HepG2 (cell line): ENCODE measurements around the gene HEXIM1. TPM values are rescaled to one million over a fixed set of nuclear protein-coding genes. Genes with fewer than 3 reads are reported as not detected.
A peak's percentile ranks its signal among the peaks of the same experiment; 100 is the strongest.

ENCODE experiments used
- AGO1 ChIP-seq: fragments of 200-400 bp; formaldehyde crosslinking; IDR thresholded peaks from 2 replicates; pipeline ENCODE4 v1.6.1; 2017; ENCODE audit warnings: mild to moderate bottlenecking, low read depth, low read length, moderate library complexity; ENCODE audit not compliant: poor library complexity, severe bottlenecking
- BATF2 ChIP-seq: sonication (generic); formaldehyde crosslinking; IDR thresholded peaks from 2 replicates; pipeline ENCODE4 v1.8.0; 2022; ENCODE audit warnings: mild to moderate bottlenecking, missing genetic modification reagents, moderate library complexity
- POGK ChIP-seq: sonication (generic); formaldehyde crosslinking; conservative IDR thresholded peaks from 2 replicates; pipeline ENCODE4 v1.8.0; 2022; ENCODE audit warnings: mild to moderate bottlenecking, moderate library complexity, missing genetic modification reagents
- RBM39 ChIP-seq: fragments of 200-400 bp; formaldehyde crosslinking; IDR thresholded peaks from one replicate; pipeline ENCODE4 v1.6.1; 2018; ENCODE audit warnings: antibody characterized with exemption, mild to moderate bottlenecking, low read depth, low read length; ENCODE audit not compliant: poor library complexity, severe bottlenecking
- SMAD1 ChIP-seq: sonication (generic); formaldehyde crosslinking; IDR thresholded peaks from 2 replicates; pipeline ENCODE4 v1.4.0; 2020; ENCODE audit warnings: missing genetic modification reagents, low read depth, mild to moderate bottlenecking, borderline replicate concordance
- U2AF1 ChIP-seq: fragments of 200-400 bp; formaldehyde crosslinking; optimal IDR thresholded peaks from 2 replicates; pipeline ENCODE3; 2017; ENCODE audit warnings: mild to moderate bottlenecking, low read depth, low read length
- YY1 ChIP-seq: IDR thresholded peaks from 2 replicates; pipeline ENCODE4 v1.6.1; 2011; ENCODE audit warnings: low read length, low read depth, moderate library complexity, mild to moderate bottlenecking; ENCODE audit not compliant: insufficient read depth, insufficient replicate concordance
- ZNF160 ChIP-seq: sonication (generic); formaldehyde crosslinking; IDR thresholded peaks from 2 replicates; pipeline ENCODE4 v1.8.0; 2022; ENCODE audit warnings: mild to moderate bottlenecking, inconsistent platforms, missing genetic modification reagents
- ZNF552 ChIP-seq: sonication (generic); formaldehyde crosslinking; IDR thresholded peaks from 2 replicates; pipeline ENCODE4 v1.9.0; 2022; ENCODE audit warnings: missing genetic modification reagents, mild to moderate bottlenecking, borderline replicate concordance
- polyA plus RNA-seq, 8 experiments: library from polyadenylated mRNA; depleted of rRNA in 3 of 8; stranded (reverse) in 7 of 8; unstranded in 1 of 8; fragments of >200 nt; fragmentation: Illumina TruSeq in 4 of 8; extraction: Trizol in 4 of 8; gene quantifications; 2 replicates each; pipeline versions ENCODE4 v1.2.1 to v1.2.3, GENCODE V29; 2011 to 2016; ENCODE audit warnings: low read depth in 4 of 8, missing spikeins in 1 of 8, mixed read lengths in 1 of 8; ENCODE audit not compliant: insufficient read depth in 1 of 8
- total RNA-seq, 5 experiments: library from RNA; depleted of rRNA; stranded (reverse); fragments of >200 nt; fragmentation: Illumina TruSeq; extraction: Trizol; gene quantifications; 2 replicates each; pipeline ENCODE4 v1.2.3, GENCODE V29; 2016; ENCODE audit warnings: low read depth in 1 of 5
- TF ChIP-seq, protein P1 (sequence below): IDR thresholded peaks from 2 replicates; pipeline ENCODE4 v1.6.1; 2016; ENCODE audit warnings: missing compliant biosample characterization, missing genetic modification reagents, borderline replicate concordance
- TF ChIP-seq, protein P2 (sequence below), 2 experiments: IDR thresholded peaks; 2 replicates each; pipeline ENCODE4 v1.6.1; 2011 to 2012; ENCODE audit warnings: low read length in 2 of 2, borderline replicate concordance in 1 of 2, low read depth in 1 of 2, mild to moderate bottlenecking in 1 of 2, moderate library complexity in 1 of 2

The HEXIM1 gene
- total and polyA plus RNA-seq, 2 of the 13 experiments (the other 11 are each of a cell fraction or from before 2014, with no cell fraction given), result 10.5 to 16.6 TPM

- TF ChIP-seq, protein P1, sequence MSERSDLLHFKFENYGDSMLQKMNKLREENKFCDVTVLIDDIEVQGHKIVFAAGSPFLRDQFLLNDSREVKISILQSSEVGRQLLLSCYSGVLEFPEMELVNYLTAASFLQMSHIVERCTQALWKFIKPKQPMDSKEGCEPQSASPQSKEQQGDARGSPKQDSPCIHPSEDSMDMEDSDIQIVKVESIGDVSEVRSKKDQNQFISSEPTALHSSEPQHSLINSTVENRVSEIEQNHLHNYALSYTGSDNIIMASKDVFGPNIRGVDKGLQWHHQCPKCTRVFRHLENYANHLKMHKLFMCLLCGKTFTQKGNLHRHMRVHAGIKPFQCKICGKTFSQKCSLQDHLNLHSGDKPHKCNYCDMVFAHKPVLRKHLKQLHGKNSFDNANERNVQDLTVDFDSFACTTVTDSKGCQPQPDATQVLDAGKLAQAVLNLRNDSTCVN (CRISPR knock-in tag), result peak; percentile 67; the same call in 1 of the 2 replicates
- TF ChIP-seq, protein P2, sequence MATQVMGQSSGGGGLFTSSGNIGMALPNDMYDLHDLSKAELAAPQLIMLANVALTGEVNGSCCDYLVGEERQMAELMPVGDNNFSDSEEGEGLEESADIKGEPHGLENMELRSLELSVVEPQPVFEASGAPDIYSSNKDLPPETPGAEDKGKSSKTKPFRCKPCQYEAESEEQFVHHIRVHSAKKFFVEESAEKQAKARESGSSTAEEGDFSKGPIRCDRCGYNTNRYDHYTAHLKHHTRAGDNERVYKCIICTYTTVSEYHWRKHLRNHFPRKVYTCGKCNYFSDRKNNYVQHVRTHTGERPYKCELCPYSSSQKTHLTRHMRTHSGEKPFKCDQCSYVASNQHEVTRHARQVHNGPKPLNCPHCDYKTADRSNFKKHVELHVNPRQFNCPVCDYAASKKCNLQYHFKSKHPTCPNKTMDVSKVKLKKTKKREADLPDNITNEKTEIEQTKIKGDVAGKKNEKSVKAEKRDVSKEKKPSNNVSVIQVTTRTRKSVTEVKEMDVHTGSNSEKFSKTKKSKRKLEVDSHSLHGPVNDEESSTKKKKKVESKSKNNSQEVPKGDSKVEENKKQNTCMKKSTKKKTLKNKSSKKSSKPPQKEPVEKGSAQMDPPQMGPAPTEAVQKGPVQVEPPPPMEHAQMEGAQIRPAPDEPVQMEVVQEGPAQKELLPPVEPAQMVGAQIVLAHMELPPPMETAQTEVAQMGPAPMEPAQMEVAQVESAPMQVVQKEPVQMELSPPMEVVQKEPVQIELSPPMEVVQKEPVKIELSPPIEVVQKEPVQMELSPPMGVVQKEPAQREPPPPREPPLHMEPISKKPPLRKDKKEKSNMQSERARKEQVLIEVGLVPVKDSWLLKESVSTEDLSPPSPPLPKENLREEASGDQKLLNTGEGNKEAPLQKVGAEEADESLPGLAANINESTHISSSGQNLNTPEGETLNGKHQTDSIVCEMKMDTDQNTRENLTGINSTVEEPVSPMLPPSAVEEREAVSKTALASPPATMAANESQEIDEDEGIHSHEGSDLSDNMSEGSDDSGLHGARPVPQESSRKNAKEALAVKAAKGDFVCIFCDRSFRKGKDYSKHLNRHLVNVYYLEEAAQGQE (IDR thresholded peaks at IDR 0.05; ENCODE audit: borderline replicate concordance in 1 of 2, low read depth in 1 of 2, low read length in 2 of 2), result peak in 1 of 2 experiments; percentile 72; a peak in 1 of 4 replicates
- TF ChIP-seq RBM39 (peak; percentile 86), SMAD1 (CRISPR knock-in tag) (no peak), ZNF160 (CRISPR knock-in tag) (0 out of 2 replicates have a peak, but pooled peaks have one; percentile 4), U2AF1 (no peak), YY1 (peak; percentile 82), ZNF552 (CRISPR knock-in tag) (no peak), POGK (CRISPR knock-in tag) (peak; percentile 73), AGO1 (peak; percentile 18), BATF2 (CRISPR knock-in tag) (no peak)
Observed at GRCh38 chr17:45172541-45173286, 24.4 kb downstream of the HEXIM1 start (continued).
